HEK293 (cell line): ENCODE measurements around the gene COL13A1.

Experiments used
- ZNF10 ChIP-seq: fragments of 450-650 bp; formaldehyde crosslinking; IDR thresholded peaks from 2 replicates; pipeline ENCODE4 v1.5.1; 2017; ENCODE audit warnings: missing biosample characterization, missing genetic modification characterization
- TF ChIP-seq, protein P1 (sequence below): fragments of 450-650 bp; formaldehyde crosslinking; IDR thresholded peaks from 2 replicates; pipeline ENCODE4 v1.5.1; 2016; ENCODE audit warnings: missing biosample characterization, missing genetic modification characterization
- TF ChIP-seq, protein P2 (sequence below): fragments of 450-650 bp; formaldehyde crosslinking; IDR thresholded peaks from 2 replicates; pipeline ENCODE4 v1.5.1; 2016; ENCODE audit warnings: missing biosample characterization, missing genetic modification characterization

DNA sequence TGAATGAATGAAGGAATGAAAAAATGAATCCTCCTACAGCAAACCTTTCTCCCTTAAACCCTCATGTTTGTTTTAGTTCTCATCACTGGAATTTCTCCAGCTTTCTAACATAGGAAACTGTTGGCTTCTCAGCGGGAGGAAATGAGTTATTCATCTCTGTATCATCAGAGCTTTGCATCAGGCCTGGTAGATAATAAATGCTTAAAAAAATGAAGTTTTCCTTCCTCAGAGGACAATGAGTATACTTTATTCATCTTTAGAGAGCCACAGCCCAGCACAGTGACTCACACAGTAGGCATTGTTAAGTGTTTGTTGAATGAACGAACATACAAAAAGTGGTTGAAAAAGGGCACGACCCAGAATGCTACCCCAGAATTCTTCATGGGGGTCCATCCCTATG, 62.6 kb downstream of the COL13A1 start:
- TF ChIP-seq, protein P1, sequence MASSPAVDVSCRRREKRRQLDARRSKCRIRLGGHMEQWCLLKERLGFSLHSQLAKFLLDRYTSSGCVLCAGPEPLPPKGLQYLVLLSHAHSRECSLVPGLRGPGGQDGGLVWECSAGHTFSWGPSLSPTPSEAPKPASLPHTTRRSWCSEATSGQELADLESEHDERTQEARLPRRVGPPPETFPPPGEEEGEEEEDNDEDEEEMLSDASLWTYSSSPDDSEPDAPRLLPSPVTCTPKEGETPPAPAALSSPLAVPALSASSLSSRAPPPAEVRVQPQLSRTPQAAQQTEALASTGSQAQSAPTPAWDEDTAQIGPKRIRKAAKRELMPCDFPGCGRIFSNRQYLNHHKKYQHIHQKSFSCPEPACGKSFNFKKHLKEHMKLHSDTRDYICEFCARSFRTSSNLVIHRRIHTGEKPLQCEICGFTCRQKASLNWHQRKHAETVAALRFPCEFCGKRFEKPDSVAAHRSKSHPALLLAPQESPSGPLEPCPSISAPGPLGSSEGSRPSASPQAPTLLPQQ (tag by site-specific recombination) = no peak
- TF ChIP-seq, protein P2, sequence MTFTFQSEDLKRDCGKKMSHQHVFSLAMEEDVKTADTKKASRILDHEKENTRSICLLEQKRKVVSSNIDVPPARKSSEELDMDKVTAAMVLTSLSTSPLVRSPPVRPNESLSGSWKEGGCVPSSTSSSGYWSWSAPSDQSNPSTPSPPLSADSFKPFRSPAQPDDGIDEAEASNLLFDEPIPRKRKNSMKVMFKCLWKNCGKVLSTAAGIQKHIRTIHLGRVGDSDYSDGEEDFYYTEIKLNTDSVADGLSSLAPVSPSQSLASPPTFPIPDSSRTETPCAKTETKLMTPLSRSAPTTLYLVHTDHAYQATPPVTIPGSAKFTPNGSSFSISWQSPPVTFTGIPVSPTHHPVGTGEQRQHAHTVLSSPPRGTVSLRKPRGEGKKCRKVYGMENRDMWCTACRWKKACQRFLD = no peak
- no peak for TF ChIP-seq ZNF10 (tag by site-specific recombination)
